GM18909 (cell line): Measurements from ENCODE around the gene RFX8.
"Not testable (repeated sequence)": the region's sequence is repeated elsewhere in the genome, so short reads cannot be mapped to it uniquely, and the experiment has no call there.

Source experiments
- ATAC-seq: cut with Tn5 transposase; IDR thresholded peaks from one replicate; pipeline ENCODE4 v1.9.1; 2021; ENCODE audit warnings: mild to moderate bottlenecking; ENCODE audit not compliant: unreplicated experiment, poor library complexity

The RFX8 gene

GRCh38 chr2:101474731-101475384 lies at the start of gene RFX8:
RFX8 (minus strand) TSS chr2:101475112; CDS start chr2:101466848, 8,264 bp downstream.
- ATAC-seq, result no peak

GRCh38 chr2:101521487-101521886 lies 46.6 kb upstream of the RFX8 start:
- no peak for ATAC-seq

- no peak for ATAC-seq
Observed at GRCh38 chr2:101520246-101520645, 45.3 kb upstream of the RFX8 start.

- ATAC-seq, result no peak
Observed at GRCh38 chr2:101518578-101519492, 43.9 kb upstream of the RFX8 start.

- ATAC-seq, result no peak
Observed at GRCh38 chr2:101517758-101518271, 42.9 kb upstream of the RFX8 start.

GRCh38 chr2:101516823-101517690 lies 42.1 kb upstream of the RFX8 start:
- ATAC-seq, result no peak

GRCh38 chr2:101516349-101516748 lies 41.4 kb upstream of the RFX8 start:
- ATAC-seq, result no peak

GRCh38 chr2:101515477-101515876 lies 40.6 kb upstream of the RFX8 start:
- ATAC-seq, result no peak

- no peak for ATAC-seq
Observed at GRCh38 chr2:101512993-101513392, 38.1 kb upstream of the RFX8 start.

GRCh38 chr2:101511381-101511780 lies 36.5 kb upstream of the RFX8 start:
- ATAC-seq, result no peak

- no peak for ATAC-seq
Observed at GRCh38 chr2:101509499-101510284, 34.8 kb upstream of the RFX8 start.

GRCh38 chr2:101508636-101509035 lies 33.7 kb upstream of the RFX8 start:
- ATAC-seq, result no peak

- ATAC-seq, result not testable (repeated sequence)
Observed at GRCh38 chr2:101505276-101505675, 30.4 kb upstream of the RFX8 start.

GRCh38 chr2:101504744-101505143 lies 29.8 kb upstream of the RFX8 start:
- not testable (repeated sequence) for ATAC-seq

- ATAC-seq, result no peak
Observed at GRCh38 chr2:101502095-101502494, 27.2 kb upstream of the RFX8 start.

GRCh38 chr2:101501443-101501842 lies 26.5 kb upstream of the RFX8 start:
- ATAC-seq, result no peak

- ATAC-seq, result no peak
Observed at GRCh38 chr2:101500860-101501259, 25.9 kb upstream of the RFX8 start.

- ATAC-seq, result no peak
Observed at GRCh38 chr2:101500180-101500579, 25.3 kb upstream of the RFX8 start.

- ATAC-seq, result no peak
Observed at GRCh38 chr2:101496279-101496678, 21.4 kb upstream of the RFX8 start.
